DOHH2 (cell line): ENCODE data around the gene SAMD9L.

Experiments
- H3F3A ChIP-seq: fragments of 200-600 bp; sonication (generic), shearing (Covaris generic); 2 replicates; pipeline ENCODE4 v1.6.0; 2016; ENCODE audit warnings: antibody characterized with exemption, mild to moderate bottlenecking; ENCODE audit not compliant: control insufficient read depth, insufficient read depth
- H3K27ac ChIP-seq: fragments of 200-600 bp; sonication (generic); 2 replicates; pipeline ENCODE4 v1.5.1; 2014; ENCODE audit warnings: low read depth, mild to moderate bottlenecking, low read length, moderate library complexity
- H3K27me3 ChIP-seq: fragments of 200-600 bp; sonication (generic); 2 replicates; pipeline ENCODE4 v1.6.1; 2014; ENCODE audit warnings: mild to moderate bottlenecking, low read length, mixed read lengths; ENCODE audit not compliant: control insufficient read depth
- H3K36me3 ChIP-seq: fragments of 200-600 bp; sonication (generic); 2 replicates; pipeline ENCODE4 v1.6.1; 2014; ENCODE audit warnings: mild to moderate bottlenecking, low read length, moderate library complexity, mixed read lengths; ENCODE audit not compliant: control insufficient read depth
- H3K4me1 ChIP-seq: fragments of 200-600 bp; sonication (generic); 2 replicates; pipeline ENCODE4 v1.6.1; 2014; ENCODE audit warnings: mild to moderate bottlenecking, low read length, mixed read lengths; ENCODE audit not compliant: control insufficient read depth
- H3K4me2 ChIP-seq: fragments of 200-600 bp; sonication (generic); 2 replicates; pipeline ENCODE4 v1.6.0; 2014; ENCODE audit warnings: mild to moderate bottlenecking, low read length, moderate library complexity
- H3K4me3 ChIP-seq: fragments of 200-600 bp; sonication (generic); 2 replicates; pipeline ENCODE4 v1.5.1; 2014; ENCODE audit warnings: mild to moderate bottlenecking, low read length, mixed read lengths
- H3K79me2 ChIP-seq: fragments of 200-600 bp; sonication (generic); 2 replicates; pipeline ENCODE4 v1.6.1; 2014; ENCODE audit warnings: mild to moderate bottlenecking, low read length, mixed read lengths; ENCODE audit not compliant: control insufficient read depth
- H3K9me2 ChIP-seq: fragments of 200-600 bp; sonication (generic); replicated peaks from 2 replicates; pipeline ENCODE4 v1.6.1; 2014; ENCODE audit warnings: mild to moderate bottlenecking, low read length, mixed read lengths; ENCODE audit not compliant: control insufficient read depth
- H3K9me3 ChIP-seq: fragments of 200-600 bp; sonication (generic); 2 replicates; pipeline ENCODE4 v1.6.1; 2014; ENCODE audit warnings: antibody characterized with exemption, low read length, mixed read lengths; ENCODE audit not compliant: control insufficient read depth, insufficient read depth
- H4K20me1 ChIP-seq: fragments of 200-600 bp; sonication (generic); 2 replicates; pipeline ENCODE4 v1.6.0; 2014; ENCODE audit warnings: low read depth, mild to moderate bottlenecking, antibody characterized with exemption, low read length, moderate library complexity; ENCODE audit not compliant: control insufficient read depth, insufficient read depth
- CTCF ChIP-seq: fragments of 200-600 bp; sonication (generic); IDR thresholded peaks from one replicate; pipeline ENCODE4 v1.5.1; 2014; ENCODE audit warnings: antibody characterized with exemption, mild to moderate bottlenecking, low read depth, low read length; ENCODE audit not compliant: poor library complexity, severe bottlenecking
- EZH2phosphoT487 ChIP-seq: fragments of 200-600 bp; sonication (generic); IDR thresholded peaks from 2 replicates; pipeline ENCODE4 v1.6.1; 2017; ENCODE audit warnings: borderline replicate concordance, mild to moderate bottlenecking, antibody characterized with exemption, low read length, moderate library complexity, mixed read lengths

The SAMD9L gene

GRCh38 chr7:93172683-93173082 lies 24.5 kb upstream of the SAMD9L start:
- H3K4me2 ChIP-seq: no peak overlapping the region
- no peak overlapping the region for H3K4me3 ChIP-seq
- peaks cover 18% of the 10 kb centered on the region for H3K9me3 ChIP-seq
- H3F3A ChIP-seq: no peaks in the 10 kb centered on the region
- no peaks in the 10 kb centered on the region for H3K9me2 ChIP-seq
- TF ChIP-seq EZH2phosphoT487 (no peak), CTCF (no peak)
- no peak overlapping the region for H3K27ac ChIP-seq
- H3K79me2 ChIP-seq: no peaks in the 10 kb centered on the region
- no peaks in the 10 kb centered on the region for H3K36me3 ChIP-seq
- H3K27me3 ChIP-seq: no peaks in the 10 kb centered on the region
- no peaks in the 10 kb centered on the region for H3K4me1 ChIP-seq
- H4K20me1 ChIP-seq: no peaks in the 10 kb centered on the region

- no peaks in the 10 kb centered on the region for H3K9me2 ChIP-seq
- no peaks in the 10 kb centered on the region for H3K4me1 ChIP-seq
These were observed 23.5 kb upstream of the SAMD9L start for GRCh38 chr7:93171606-93172226.

GRCh38 chr7:93165447-93165846 lies 17.3 kb upstream of the SAMD9L start:
- H3K27ac ChIP-seq: no peak overlapping the region
- no peaks in the 10 kb centered on the region for H4K20me1 ChIP-seq
- H3K79me2 ChIP-seq: no peaks in the 10 kb centered on the region
- no peaks in the 10 kb centered on the region for H3K9me2 ChIP-seq
- H3K9me3 ChIP-seq: peaks cover 18% of the 10 kb centered on the region; the same call in 1 of the 2 replicates
- no peak overlapping the region for H3K4me2 ChIP-seq
- TF ChIP-seq CTCF (no peak), EZH2phosphoT487 (no peak)
- H3K36me3 ChIP-seq: no peaks in the 10 kb centered on the region
- H3F3A ChIP-seq: no peaks in the 10 kb centered on the region
- H3K27me3 ChIP-seq: no peaks in the 10 kb centered on the region
- H3K4me1 ChIP-seq: no peaks in the 10 kb centered on the region
- no peak overlapping the region for H3K4me3 ChIP-seq

More at GRCh38 chr7:93171606-93172226, 23.5 kb upstream of the SAMD9L start:
- Histone ChIP-seq H3K79me2 (no peaks in the 10 kb centered on the region), H3K9me3 (peaks cover 18% of the 10 kb centered on the region), H3F3A (no peaks in the 10 kb centered on the region), H4K20me1 (no peaks in the 10 kb centered on the region), H3K27ac (no peak overlapping the region), H3K4me3 (no peak overlapping the region), H3K27me3 (no peaks in the 10 kb centered on the region), H3K4me2 (no peak overlapping the region), H3K36me3 (no peaks in the 10 kb centered on the region)
- no peak for TF ChIP-seq CTCF
- TF ChIP-seq EZH2phosphoT487: no peak
